Erythroblast (primary cell): Measurements from ENCODE around the gene SPTA1.
"Not testable (repeated sequence)": the region's sequence is repeated elsewhere in the genome, so short reads cannot be mapped to it uniquely, and the experiment has no call there.

ENCODE experiments used
- GATA1 ChIP-seq: IDR thresholded peaks from 2 replicates; pipeline ENCODE4 v1.6.1; 2011; ENCODE audit warnings: low read depth, mild to moderate bottlenecking, control low read depth, low read length, moderate library complexity
- POLR2A ChIP-seq: IDR thresholded peaks from 2 replicates; pipeline ENCODE4 v1.6.1; 2011; ENCODE audit warnings: mild to moderate bottlenecking, low read length

DNA sequence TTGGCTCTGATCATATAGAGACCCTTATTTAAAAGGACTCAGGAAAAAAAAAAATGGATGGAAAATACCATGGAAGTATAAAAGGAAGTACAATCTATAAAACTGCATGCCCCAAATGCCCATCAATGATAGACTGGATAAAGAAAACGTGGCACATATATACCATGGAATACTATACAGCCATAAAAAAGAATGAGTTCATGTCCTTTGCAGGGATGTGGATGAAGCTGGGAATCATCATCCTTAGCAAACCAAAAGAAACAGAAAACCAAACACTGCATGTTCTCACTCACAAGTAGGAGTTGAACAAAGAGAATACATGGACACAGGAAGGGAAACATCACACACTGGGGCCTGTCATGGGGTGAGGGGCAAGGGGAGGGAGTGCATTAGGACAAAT lies 4.6 kb upstream of the SPTA1 start:
- TF ChIP-seq POLR2A, GATA1: not testable (repeated sequence)
